IPS DF 6.9 (cell line): Measurements from ENCODE around the gene FOXJ3.

Experiments
- DNase-seq: peaks from one replicate; pipeline ENCODE4 v3.0.0-alpha.2; 2013; ENCODE audit warnings: low read depth, low spot score
- H3K27ac ChIP-seq: one replicate; pipeline ENCODE4 v1.5.1; 2013; ENCODE audit warnings: low read length, control low read depth
- H3K27me3 ChIP-seq: 2 replicates; pipeline ENCODE4 v1.6.1; 2013; ENCODE audit warnings: mild to moderate bottlenecking, low read length; ENCODE audit not compliant: control insufficient read depth, insufficient read depth
- H3K36me3 ChIP-seq: 2 replicates; pipeline ENCODE4 v1.6.1; 2013; ENCODE audit warnings: low read length; ENCODE audit not compliant: control insufficient read depth, insufficient read depth
- H3K4me1 ChIP-seq: 2 replicates; pipeline ENCODE4 v1.6.1; 2013; ENCODE audit warnings: low read length; ENCODE audit not compliant: control insufficient read depth, insufficient read depth
- H3K4me3 ChIP-seq: 2 replicates; pipeline ENCODE4 v1.5.1; 2013; ENCODE audit warnings: mild to moderate bottlenecking, low read length
- H3K9me3 ChIP-seq: 2 replicates; pipeline ENCODE4 v1.6.1; 2013; ENCODE audit warnings: low read length, inconsistent platforms; ENCODE audit not compliant: control insufficient read depth, insufficient read depth
- WGBS: extraction: QIAGEN DNeasy Blood & Tissue Kit; methylation state at CpG from one replicate; pipeline ENCODE4 v1.1.7; 2013; ENCODE audit warnings: mixed read lengths, missing lambda C conversion rate; ENCODE audit not compliant: insufficient read length, insufficient coverage; 5-methylcytosine and 5-hydroxymethylcytosine counted together

Gene FOXJ3

GRCh38 chr1:42145764-42146625, 189.0 kb downstream of the FOXJ3 start:
- 100% methylated on average over 4 of the region's 41 CpGs for WGBS
- no peaks in the 10 kb centered on the region for H3K4me1 ChIP-seq
- no peak for DNase-seq
- no peak overlapping the region for H3K27ac ChIP-seq
- no peaks in the 10 kb centered on the region for H3K27me3 ChIP-seq
- no peaks in the 10 kb centered on the region for H3K9me3 ChIP-seq
- no peak overlapping the region for H3K4me3 ChIP-seq
- H3K36me3 ChIP-seq: no peaks in the 10 kb centered on the region

GRCh38 chr1:42145389-42145716, 189.7 kb downstream of the FOXJ3 start:
- no peaks in the 10 kb centered on the region for H3K9me3 ChIP-seq
- no peak overlapping the region for H3K27ac ChIP-seq
- H3K4me3 ChIP-seq: no peak overlapping the region
- H3K27me3 ChIP-seq: no peaks in the 10 kb centered on the region
- WGBS: no CpG with 5 or more reads among the region's 8 CpGs
- H3K36me3 ChIP-seq: no peaks in the 10 kb centered on the region
- no peaks in the 10 kb centered on the region for H3K4me1 ChIP-seq
- no peak for DNase-seq

GRCh38 chr1:42144711-42145388, 190.2 kb downstream of the FOXJ3 start:
- H3K4me1 ChIP-seq: no peaks in the 10 kb centered on the region
- DNase-seq: no peak
- no peaks in the 10 kb centered on the region for H3K27me3 ChIP-seq
- H3K4me3 ChIP-seq: no peak overlapping the region
- no CpG with 5 or more reads among the region's 12 CpGs for WGBS
- no peaks in the 10 kb centered on the region for H3K36me3 ChIP-seq
- no peaks in the 10 kb centered on the region for H3K9me3 ChIP-seq
- no peak overlapping the region for H3K27ac ChIP-seq

DNA sequence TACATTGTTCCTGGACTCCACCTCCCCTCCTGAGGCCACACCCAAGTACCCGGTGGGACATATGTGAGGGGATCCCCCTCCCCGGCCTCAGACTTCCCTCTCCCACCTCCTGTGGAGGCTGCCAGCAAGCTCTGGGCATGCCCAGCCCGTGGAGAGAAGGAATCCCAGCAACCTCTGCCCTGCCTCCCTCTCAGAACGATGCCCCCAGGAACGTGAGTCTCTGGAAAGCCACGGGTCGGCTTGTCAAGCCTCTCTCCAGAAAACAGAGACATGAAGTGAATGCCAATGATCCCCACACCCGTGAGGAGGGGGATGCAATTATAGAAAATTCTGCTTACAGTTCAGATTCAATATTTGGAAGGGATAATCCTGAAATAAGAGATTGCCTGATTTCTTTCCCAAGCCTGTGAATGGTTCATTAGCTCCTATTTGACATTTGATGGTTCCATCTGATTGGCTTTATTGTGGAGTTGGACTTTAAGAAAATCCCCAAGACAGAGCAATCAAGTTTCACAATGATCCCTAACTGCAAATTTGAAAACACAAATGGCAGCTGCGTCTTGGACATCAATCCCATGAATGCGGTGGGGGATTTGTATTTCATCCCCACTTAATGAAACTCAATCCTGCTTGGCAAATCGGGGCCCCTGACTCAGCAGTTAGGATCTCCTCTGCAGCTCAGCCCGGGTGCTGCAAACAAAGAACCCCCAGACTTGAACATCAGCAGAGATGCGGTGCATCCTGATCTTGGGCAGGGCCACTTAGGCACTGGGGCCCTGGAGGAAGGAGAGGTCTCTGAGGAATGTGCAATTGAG, 190.9 kb downstream of the FOXJ3 start:
- no peaks in the 10 kb centered on the region for H3K9me3 ChIP-seq
- no peaks in the 10 kb centered on the region for H3K4me1 ChIP-seq
- no peak overlapping the region for H3K4me3 ChIP-seq
- no peak for DNase-seq
- H3K27me3 ChIP-seq: no peaks in the 10 kb centered on the region
- WGBS: no CpG with 5 or more reads among the region's 13 CpGs
- H3K36me3 ChIP-seq: no peaks in the 10 kb centered on the region
- no peak overlapping the region for H3K27ac ChIP-seq

GRCh38 chr1:42142894-42143675, 191.9 kb downstream of the FOXJ3 start:
- no peaks in the 10 kb centered on the region for H3K4me1 ChIP-seq
- H3K9me3 ChIP-seq: no peaks in the 10 kb centered on the region
- H3K36me3 ChIP-seq: no peaks in the 10 kb centered on the region
- WGBS: no CpG with 5 or more reads among the region's 4 CpGs
- no peaks in the 10 kb centered on the region for H3K27me3 ChIP-seq
- H3K27ac ChIP-seq: no peak overlapping the region
- H3K4me3 ChIP-seq: no peak overlapping the region
- DNase-seq: no peak

DNA sequence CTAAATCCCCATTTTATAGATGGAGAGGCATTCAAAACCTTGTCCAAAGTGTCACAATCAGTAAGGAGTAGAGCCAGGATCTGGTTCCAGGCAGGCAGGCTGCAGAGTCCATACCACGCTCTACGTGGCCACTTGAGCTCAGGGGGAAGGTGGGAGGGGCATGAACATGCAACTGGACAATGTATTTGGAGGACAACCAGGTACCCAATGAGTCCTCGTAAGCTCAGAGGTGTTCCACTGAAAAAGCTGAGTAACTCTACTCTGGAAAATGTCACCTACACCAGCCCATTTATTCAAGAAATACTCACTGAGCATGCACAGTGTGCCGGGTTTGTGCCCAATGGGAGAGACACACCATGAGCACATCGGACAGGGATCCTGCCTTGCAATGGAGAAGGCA, 193.1 kb downstream of the FOXJ3 start:
- no peaks in the 10 kb centered on the region for H3K36me3 ChIP-seq
- no peak for DNase-seq
- no peak overlapping the region for H3K4me3 ChIP-seq
- no CpG with 5 or more reads among the region's 5 CpGs for WGBS
- no peak overlapping the region for H3K27ac ChIP-seq
- H3K27me3 ChIP-seq: no peaks in the 10 kb centered on the region
- no peaks in the 10 kb centered on the region for H3K9me3 ChIP-seq
- no peaks in the 10 kb centered on the region for H3K4me1 ChIP-seq

- no CpG with 5 or more reads among the region's 2 CpGs for WGBS
Observed at GRCh38 chr1:42140191-42140590, 194.8 kb downstream of the FOXJ3 start.

GRCh38 chr1:42139444-42139843, 195.6 kb downstream of the FOXJ3 start:
- H3K4me3 ChIP-seq: no peak overlapping the region
- H3K4me1 ChIP-seq: no peaks in the 10 kb centered on the region
- no peaks in the 10 kb centered on the region for H3K27me3 ChIP-seq
- H3K9me3 ChIP-seq: no peaks in the 10 kb centered on the region
- no peak overlapping the region for H3K27ac ChIP-seq
- H3K36me3 ChIP-seq: no peaks in the 10 kb centered on the region
- no CpG with 5 or more reads among the region's 3 CpGs for WGBS
- DNase-seq: no peak

More at GRCh38 chr1:42140191-42140590, 194.8 kb downstream of the FOXJ3 start:
- no peaks in the 10 kb centered on the region for H3K36me3 ChIP-seq
- no peaks in the 10 kb centered on the region for H3K27me3 ChIP-seq
- no peak overlapping the region for H3K27ac ChIP-seq
- H3K9me3 ChIP-seq: no peaks in the 10 kb centered on the region
- DNase-seq: no peak
- H3K4me1 ChIP-seq: no peaks in the 10 kb centered on the region
- H3K4me3 ChIP-seq: no peak overlapping the region

GRCh38 chr1:42138586-42138985, 196.4 kb downstream of the FOXJ3 start:
- Histone ChIP-seq H3K4me3 (no peak overlapping the region), H3K27ac (no peak overlapping the region), H3K9me3 (no peaks in the 10 kb centered on the region), H3K4me1 (no peaks in the 10 kb centered on the region), H3K27me3 (no peaks in the 10 kb centered on the region), H3K36me3 (no peaks in the 10 kb centered on the region)
- WGBS: no CpG with 5 or more reads among the region's 4 CpGs
- DNase-seq: no peak

- WGBS: no CpG with 5 or more reads among the region's 10 CpGs
- Histone ChIP-seq H3K4me3 (no peak overlapping the region), H3K27me3 (no peaks in the 10 kb centered on the region), H3K36me3 (no peaks in the 10 kb centered on the region), H3K4me1 (no peaks in the 10 kb centered on the region), H3K9me3 (no peaks in the 10 kb centered on the region), H3K27ac (no peak overlapping the region)
- no peak for DNase-seq
Observed at GRCh38 chr1:42137766-42138165, 197.3 kb downstream of the FOXJ3 start.
